ENCODE data around the gene CRY1.

Gene CRY1

GRCh38 chr12:106985479-106985878, 107.9 kb downstream of the CRY1 start:
- no peak overlapping the region for H3K4me3 ChIP-seq (ENCODE audit: low read depth, low read length)
- DNase-seq, result no peak
- peaks cover 3% of the 10 kb centered on the region; the same call in 1 of the 2 replicates for H3K4me1 ChIP-seq
- TF ChIP-seq, protein P1, sequence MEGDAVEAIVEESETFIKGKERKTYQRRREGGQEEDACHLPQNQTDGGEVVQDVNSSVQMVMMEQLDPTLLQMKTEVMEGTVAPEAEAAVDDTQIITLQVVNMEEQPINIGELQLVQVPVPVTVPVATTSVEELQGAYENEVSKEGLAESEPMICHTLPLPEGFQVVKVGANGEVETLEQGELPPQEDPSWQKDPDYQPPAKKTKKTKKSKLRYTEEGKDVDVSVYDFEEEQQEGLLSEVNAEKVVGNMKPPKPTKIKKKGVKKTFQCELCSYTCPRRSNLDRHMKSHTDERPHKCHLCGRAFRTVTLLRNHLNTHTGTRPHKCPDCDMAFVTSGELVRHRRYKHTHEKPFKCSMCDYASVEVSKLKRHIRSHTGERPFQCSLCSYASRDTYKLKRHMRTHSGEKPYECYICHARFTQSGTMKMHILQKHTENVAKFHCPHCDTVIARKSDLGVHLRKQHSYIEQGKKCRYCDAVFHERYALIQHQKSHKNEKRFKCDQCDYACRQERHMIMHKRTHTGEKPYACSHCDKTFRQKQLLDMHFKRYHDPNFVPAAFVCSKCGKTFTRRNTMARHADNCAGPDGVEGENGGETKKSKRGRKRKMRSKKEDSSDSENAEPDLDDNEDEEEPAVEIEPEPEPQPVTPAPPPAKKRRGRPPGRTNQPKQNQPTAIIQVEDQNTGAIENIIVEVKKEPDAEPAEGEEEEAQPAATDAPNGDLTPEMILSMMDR (IDR thresholded peaks at IDR 0.05; ENCODE audit: low read depth, low read length), result no peak
- H3K27me3 ChIP-seq, result no peaks in the 10 kb centered on the region
- peaks cover 18% of the 10 kb centered on the region for H3K36me3 ChIP-seq
- no peaks in the 10 kb centered on the region for H3K9me3 ChIP-seq

DNA sequence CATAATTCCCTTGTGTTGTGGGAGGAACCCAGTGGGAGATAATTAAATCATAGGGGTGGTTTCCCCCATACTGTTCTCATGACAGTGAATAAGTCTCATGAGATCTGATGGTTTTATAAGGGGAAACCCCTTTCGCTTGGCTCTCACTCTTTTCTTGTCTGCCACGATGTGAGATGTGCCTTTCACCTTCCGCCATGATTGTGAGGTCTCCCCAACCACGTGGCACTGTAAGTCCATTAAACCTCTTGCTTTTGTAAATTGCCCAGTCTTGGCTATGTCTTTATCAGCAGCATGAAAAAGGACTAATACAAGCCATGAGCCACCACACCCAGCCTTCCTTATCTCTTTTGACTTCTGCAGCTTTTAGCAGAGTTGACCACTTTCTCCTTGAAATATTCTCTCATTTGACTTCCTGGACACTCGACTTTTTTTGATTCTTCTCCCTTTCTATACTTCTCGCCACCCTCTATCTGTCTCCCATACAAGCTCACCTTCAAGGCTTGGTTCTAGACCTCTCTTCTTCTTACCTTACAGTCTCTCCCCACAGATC, 108.7 kb downstream of the CRY1 start:
- Histone ChIP-seq H3K27me3 (no peaks in the 10 kb centered on the region), H3K4me3 (ENCODE audit: low read depth, low read length) (no peak overlapping the region), H3K36me3 (peaks cover 18% of the 10 kb centered on the region), H3K4me1 (peaks cover 3% of the 10 kb centered on the region; the same call in 1 of the 2 replicates), H3K9me3 (no peaks in the 10 kb centered on the region)
- no peak for DNase-seq
- TF ChIP-seq, protein P1 (IDR thresholded peaks at IDR 0.05; ENCODE audit: low read depth, low read length), result no peak

- Histone ChIP-seq H3K27me3 (no peaks in the 10 kb centered on the region), H3K9me3 (no peaks in the 10 kb centered on the region), H3K4me1 (peaks cover 4% of the 10 kb centered on the region; the same call in 1 of the 2 replicates), H3K36me3 (peaks cover 18% of the 10 kb centered on the region), H3K4me3 (ENCODE audit: low read depth, low read length) (no peak overlapping the region)
- no peak for DNase-seq
- TF ChIP-seq, protein P1 (IDR thresholded peaks at IDR 0.05; ENCODE audit: low read depth, low read length), result no peak
These were observed 111.1 kb downstream of the CRY1 start for GRCh38 chr12:106982229-106982628.

GRCh38 chr12:106981788-106982187, 111.6 kb downstream of the CRY1 start:
- H3K36me3 ChIP-seq, result peaks cover 18% of the 10 kb centered on the region
- H3K4me1 ChIP-seq, result peaks cover 4% of the 10 kb centered on the region; the same call in 1 of the 2 replicates
- TF ChIP-seq, protein P1 (IDR thresholded peaks at IDR 0.05; ENCODE audit: low read depth, low read length), result no peak
- DNase-seq, result no peak
- no peak overlapping the region for H3K4me3 ChIP-seq (ENCODE audit: low read depth, low read length)
- H3K9me3 ChIP-seq, result no peaks in the 10 kb centered on the region
- no peaks in the 10 kb centered on the region for H3K27me3 ChIP-seq

DNA sequence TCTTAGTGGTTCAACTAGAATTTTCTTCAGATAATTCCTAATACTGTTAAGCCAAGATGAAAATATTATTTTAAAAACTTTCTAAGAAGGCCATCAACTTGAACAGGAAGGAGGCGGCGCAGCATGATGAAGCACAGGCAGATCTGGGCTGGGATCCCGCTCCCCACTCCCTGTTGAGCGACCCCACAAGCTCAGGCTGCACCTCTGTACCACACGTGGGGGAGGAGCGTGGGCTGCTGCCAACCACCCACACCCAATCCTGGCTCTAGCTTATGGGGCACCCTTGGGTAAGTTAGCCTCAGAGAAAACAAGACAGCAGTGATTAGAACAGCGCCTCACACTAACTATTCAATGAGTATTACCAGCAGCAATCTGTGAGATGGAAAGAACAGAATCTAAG, 112.4 kb downstream of the CRY1 start:
- Histone ChIP-seq H3K4me1 (peaks cover 4% of the 10 kb centered on the region), H3K36me3 (peaks cover 18% of the 10 kb centered on the region)
- no peak for DNase-seq

More for the DNA sequence above, 112.4 kb downstream of the CRY1 start:
- TF ChIP-seq, protein P1 (IDR thresholded peaks at IDR 0.05; ENCODE audit: low read depth, low read length), result no peak
- no peaks in the 10 kb centered on the region for H3K27me3 ChIP-seq
- H3K9me3 ChIP-seq, result no peaks in the 10 kb centered on the region
- H3K4me3 ChIP-seq (ENCODE audit: low read depth, low read length), result no peak overlapping the region

Measured in BE2C (cell line).